GM12878 (cell line): ENCODE results near the gene ITK. TPM values are rescaled to one million over a fixed set of nuclear protein-coding genes. Genes with fewer than 3 reads are reported as not detected.

Experiments used
- ATAC-seq: fragments of 200-7000 bp; cut with Tn5 transposase; 3 replicates; pipeline ENCODE4 v1.9.1; 2020; ENCODE audit warnings: mild to moderate bottlenecking, moderate library complexity
- BruUV-seq: library from RNA; stranded (reverse); fragments of 400-500 nt; replicated peaks from 2 replicates; lab custom pipeline; 2021; lab: Mats Ljungman, UMichigan
- CTCF ChIA-PET: fragments of 300-600 bp; sonication (Branson Sonifier 250); formaldehyde crosslinking; extraction: SDS; loops from one replicate; lab custom pipeline; 2021; ENCODE audit warnings: inconsistent platforms; lab: Yijun Ruan, JAX
- POLR2A ChIA-PET: fragments of 350-600 bp; formaldehyde crosslinking; extraction: SDS; loops from one replicate; lab custom pipeline; 2021; ENCODE audit warnings: inconsistent platforms; lab: Charles Lee
- RAD21 ChIA-PET: fragments of 300-600 bp; sonication (Branson Sonifier 250); formaldehyde crosslinking; loops from one replicate; lab custom pipeline; 2023; ENCODE audit warnings: antibody characterized with exemption; ENCODE audit not compliant: unreplicated experiment; lab: Charles Lee
- SMC1A ChIA-PET: fragments of 300-600 bp; sonication (Branson Sonifier 250); formaldehyde crosslinking; loops from one replicate; lab custom pipeline; 2023; ENCODE audit not compliant: unreplicated experiment, uncharacterized antibody; lab: Charles Lee
- DNase-seq: peaks from one replicate; pipeline ENCODE4 v3.0.0-alpha.2; 2011; ENCODE audit warnings: low read depth, low spot score
- FAIRE-seq: peaks from 3 replicates; lab custom pipeline; 2011; peaks lifted over from hg19 to GRCh38; lab: Jason Lieb, UNC
- H2AFZ ChIP-seq: 2 replicates; pipeline ENCODE4 v1.6.0; 2011; ENCODE audit warnings: low read depth, low read length, control low read depth; ENCODE audit not compliant: control insufficient read depth
- H3K27ac ChIP-seq: 2 replicates; pipeline ENCODE4 v1.5.1; 2011; ENCODE audit warnings: control low read depth; ENCODE audit not compliant: control insufficient read depth, insufficient read depth
- H3K27me3 ChIP-seq, 2 experiments: replicated peaks in 1 of 2; 2 replicates each; pipeline versions ENCODE4 v1.6.0 to v1.6.1; 2011; ENCODE audit warnings: low read length in 1 of 2; ENCODE audit not compliant: control insufficient read depth in 2 of 2, insufficient read depth in 2 of 2
- H3K36me3 ChIP-seq, 2 experiments: 2 replicates each; pipeline ENCODE4 v1.5.1; 2011; ENCODE audit warnings: low read length in 1 of 2; ENCODE audit not compliant: control insufficient read depth in 2 of 2, insufficient read depth in 2 of 2
- H3K4me1 ChIP-seq: 2 replicates; pipeline ENCODE4 v1.6.1; 2011; ENCODE audit warnings: mild to moderate bottlenecking, low read length, moderate library complexity, mixed read lengths; ENCODE audit not compliant: control insufficient read depth, insufficient read depth
- H3K4me2 ChIP-seq: 2 replicates; pipeline ENCODE4 v1.6.0; 2011; ENCODE audit warnings: control low read depth; ENCODE audit not compliant: control insufficient read depth, insufficient read depth
- H3K4me3 ChIP-seq: fragments of 200-600 bp; sonication (generic); 2 replicates; pipeline ENCODE4 v1.5.1; 2016
- H3K79me2 ChIP-seq: 2 replicates; pipeline ENCODE4 v1.6.0; 2011; ENCODE audit warnings: low read length; ENCODE audit not compliant: control insufficient read depth, insufficient read depth
- H3K9ac ChIP-seq: 2 replicates; pipeline ENCODE4 v1.8.0; 2011; ENCODE audit warnings: low read length, control low read depth, mixed read lengths; ENCODE audit not compliant: control insufficient read depth, insufficient read depth
- H3K9me3 ChIP-seq: replicated peaks from 3 replicates; pipeline ENCODE4 v1.5.1; 2011; ENCODE audit warnings: mild to moderate bottlenecking, low read length; ENCODE audit not compliant: control insufficient read depth, insufficient read depth
- H4K20me1 ChIP-seq: 2 replicates; pipeline ENCODE4 v1.6.0; 2011; ENCODE audit not compliant: control insufficient read depth, insufficient read depth
- WGBS: methylation state at CpG from one replicate; pipeline ENCODE4 v1.1.6; 2016; ENCODE audit warnings: low lambda C conversion rate; ENCODE audit not compliant: insufficient replicate concordance, insufficient coverage; ENCODE audit errors: missing lambda C conversion rate; 5-methylcytosine and 5-hydroxymethylcytosine counted together
- in situ Hi-C: fragments of 300-500 bp; cut with MboI; formaldehyde crosslinking; loops from 9 replicates; pipeline ENCODE4 v1.14.3; 2018; ENCODE audit warnings: mixed read lengths
- intact Hi-C: fragments of 100-400 bp; cut with micrococcal nuclease; formaldehyde crosslinking; loops from one replicate; pipeline ENCODE4 v1.14.2; 2022; ENCODE audit not compliant: unreplicated experiment
- polyA plus RNA-seq, 11 experiments: library from polyadenylated mRNA; depleted of rRNA in 4 of 11; unstranded in 6 of 11; stranded (reverse) in 5 of 11; fragments of >200 nt; fragmentation: Nextera tagmentation in 4 of 11; fragmentation: Illumina TruSeq in 1 of 11; extraction: Ambion mirVana in 4 of 11; extraction: Trizol in 1 of 11; gene quantifications; 1 replicate in 1 of 11; 2 replicates in 10 of 11; pipeline versions ENCODE4 v1.2.1 to v1.2.3, GENCODE V29; 2011 to 2016; ENCODE audit warnings: inconsistent platforms in 2 of 11, missing spikeins in 2 of 11, low read depth in 1 of 11
- total RNA-seq, 4 experiments: library from RNA; depleted of rRNA in 3 of 4; stranded (reverse); fragments of >200 nt in 3 of 4; fragmentation: Illumina TruSeq in 1 of 4; extraction: Trizol in 1 of 4; gene quantifications; 2 replicates each; pipeline versions ENCODE4 v1.2.1 to v1.2.3, GENCODE V29; 2013 to 2021
- TF ChIP-seq, protein P1 (sequence below): fragments of 450-650 bp; IDR thresholded peaks from 2 replicates; pipeline ENCODE4 v1.6.1; 2018; ENCODE audit warnings: mild to moderate bottlenecking, low read depth, moderate library complexity; ENCODE audit not compliant: partially characterized antibody

The ITK gene
- total and polyA plus RNA-seq, 10 of the 15 experiments (the other 5 are each of a cell fraction or from before 2014, with no cell fraction given) = 0.05 to 2.4 (median 0.76) TPM

DNA sequence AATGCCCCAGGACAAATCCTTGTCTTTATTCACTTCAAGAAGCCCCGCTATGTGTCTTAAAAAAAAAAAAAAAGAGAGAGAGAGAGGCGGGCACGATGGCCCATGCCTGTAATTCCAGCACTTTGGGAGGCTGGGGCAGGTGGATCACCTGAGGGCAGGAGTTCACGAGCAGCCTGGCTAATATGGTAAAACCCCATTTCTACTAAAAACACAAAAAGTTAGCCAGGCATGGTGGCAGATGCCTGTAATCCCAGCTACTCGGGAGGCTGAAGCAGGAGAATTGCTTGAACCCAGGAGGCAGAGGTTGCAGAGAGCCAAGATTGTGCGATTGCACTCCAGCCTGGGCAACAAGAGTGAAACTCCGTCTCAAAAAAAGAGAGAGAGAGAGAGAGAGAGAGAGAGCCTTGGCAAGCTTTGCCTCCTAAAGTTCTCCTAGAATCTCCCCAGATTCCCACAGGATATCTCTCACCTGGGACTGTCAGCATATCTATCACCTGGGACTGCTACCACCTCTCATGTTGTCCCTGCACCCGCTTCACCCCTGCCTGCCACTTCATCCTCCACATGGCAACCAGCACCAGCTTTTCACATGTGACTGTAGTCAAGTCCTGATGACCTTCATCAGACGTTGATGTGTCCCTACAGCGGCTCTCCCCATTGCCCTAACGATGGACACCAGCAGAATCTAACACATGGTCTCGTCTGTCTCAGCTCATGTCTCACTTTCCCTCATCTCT is 5.8 kb downstream of the ITK start:
- Histone ChIP-seq H4K20me1 (no peaks in the 10 kb centered on the region), H3K4me1 (0 out of 2 replicates have a peak, but pooled peaks cover 6% of the 10 kb centered on the region), H3K4me2 (no peak overlapping the region), H3K27me3 (no peaks in the 10 kb centered on the region), H3K9ac (no peak overlapping the region), H3K36me3 (no peaks in the 10 kb centered on the region), H3K4me3 (no peak overlapping the region), H3K79me2 (no peaks in the 10 kb centered on the region), H2AFZ (no peak overlapping the region), H3K27ac (no peak overlapping the region), H3K9me3 (no peaks in the 10 kb centered on the region)
- no TSS peak for BruUV-seq
- DNase-seq = no peak
- ChIA-PET RAD21 (no interaction called here), POLR2A (interaction anchor here (0.7 kb wide), 1 partner anchor 33 kb away, joined by 3 read pairs; no protein-coding TSS in a partner anchor), SMC1A (interaction anchor here (1.0 to 6.1 kb wide), 2 partner anchors 10 to 13 kb away, joined by 3 to 43 read pairs; no protein-coding TSS in a partner anchor), CTCF (interaction anchor here (1.0 to 1.1 kb wide), 2 partner anchors 29 to 37 kb away, joined by 3 to 4 read pairs; no protein-coding TSS in a partner anchor)
- in situ Hi-C loops = no loop called here
- FAIRE-seq = no peak
- intact Hi-C loops = no loop called here
- 73% methylated on average over 11 of the region's 12 CpGs for WGBS
- no peak for ATAC-seq
- TF ChIP-seq, protein P1, sequence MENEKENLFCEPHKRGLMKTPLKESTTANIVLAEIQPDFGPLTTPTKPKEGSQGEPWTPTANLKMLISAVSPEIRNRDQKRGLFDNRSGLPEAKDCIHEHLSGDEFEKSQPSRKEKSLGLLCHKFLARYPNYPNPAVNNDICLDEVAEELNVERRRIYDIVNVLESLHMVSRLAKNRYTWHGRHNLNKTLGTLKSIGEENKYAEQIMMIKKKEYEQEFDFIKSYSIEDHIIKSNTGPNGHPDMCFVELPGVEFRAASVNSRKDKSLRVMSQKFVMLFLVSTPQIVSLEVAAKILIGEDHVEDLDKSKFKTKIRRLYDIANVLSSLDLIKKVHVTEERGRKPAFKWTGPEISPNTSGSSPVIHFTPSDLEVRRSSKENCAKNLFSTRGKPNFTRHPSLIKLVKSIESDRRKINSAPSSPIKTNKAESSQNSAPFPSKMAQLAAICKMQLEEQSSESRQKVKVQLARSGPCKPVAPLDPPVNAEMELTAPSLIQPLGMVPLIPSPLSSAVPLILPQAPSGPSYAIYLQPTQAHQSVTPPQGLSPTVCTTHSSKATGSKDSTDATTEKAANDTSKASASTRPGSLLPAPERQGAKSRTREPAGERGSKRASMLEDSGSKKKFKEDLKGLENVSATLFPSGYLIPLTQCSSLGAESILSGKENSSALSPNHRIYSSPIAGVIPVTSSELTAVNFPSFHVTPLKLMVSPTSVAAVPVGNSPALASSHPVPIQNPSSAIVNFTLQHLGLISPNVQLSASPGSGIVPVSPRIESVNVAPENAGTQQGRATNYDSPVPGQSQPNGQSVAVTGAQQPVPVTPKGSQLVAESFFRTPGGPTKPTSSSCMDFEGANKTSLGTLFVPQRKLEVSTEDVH = no peak
